Measurements from ENCODE around the gene BCR.

Gene BCR

GRCh38 chr22:23152238-23153114 is 27.8 kb upstream of the BCR start:
- no peak for DNase-seq

DNA sequence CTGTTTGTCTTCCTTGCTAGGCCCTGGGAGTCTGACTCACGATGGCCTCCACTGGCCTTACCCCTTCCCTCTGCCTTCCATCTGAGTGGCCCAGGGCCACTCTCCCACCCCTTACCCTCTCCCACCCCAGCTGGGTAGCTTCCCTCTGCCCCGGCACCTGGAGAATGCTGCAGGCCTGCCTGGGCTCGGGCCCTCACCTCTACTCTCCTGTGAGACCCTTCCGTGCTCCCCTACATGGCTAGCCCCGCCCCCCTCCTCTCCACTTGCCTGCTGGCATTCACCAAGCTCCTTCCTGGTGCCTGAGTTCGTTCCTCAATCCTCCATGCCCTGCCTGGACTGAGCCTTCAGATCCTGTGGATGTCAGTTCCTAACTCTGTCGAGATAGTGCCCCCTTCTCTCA is 26.3 kb upstream of the BCR start:
- DNase-seq = no peak

- DNase-seq = no peak
Observed at GRCh38 chr22:23154461-23154860, 25.8 kb upstream of the BCR start.

DNA sequence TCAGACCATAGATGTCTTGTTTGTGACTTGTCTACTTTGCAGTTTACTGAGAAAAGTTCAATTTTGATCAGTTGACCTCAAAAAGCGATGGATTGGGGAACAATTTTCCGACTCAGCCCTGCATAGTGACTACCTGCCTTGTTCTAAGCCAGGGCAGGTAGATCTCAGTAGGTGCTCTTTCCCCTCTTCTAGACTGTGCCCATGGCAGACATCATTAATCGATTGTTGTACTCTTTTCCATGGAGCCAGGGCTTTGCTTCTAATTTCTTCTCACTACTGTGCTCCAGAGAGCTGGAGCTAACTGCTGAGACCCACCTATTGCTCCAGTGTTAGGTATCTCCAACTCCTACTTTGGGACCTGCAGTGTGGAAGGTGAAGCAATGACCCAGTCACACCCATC is 25.2 kb upstream of the BCR start:
- DNase-seq = no peak

DNA sequence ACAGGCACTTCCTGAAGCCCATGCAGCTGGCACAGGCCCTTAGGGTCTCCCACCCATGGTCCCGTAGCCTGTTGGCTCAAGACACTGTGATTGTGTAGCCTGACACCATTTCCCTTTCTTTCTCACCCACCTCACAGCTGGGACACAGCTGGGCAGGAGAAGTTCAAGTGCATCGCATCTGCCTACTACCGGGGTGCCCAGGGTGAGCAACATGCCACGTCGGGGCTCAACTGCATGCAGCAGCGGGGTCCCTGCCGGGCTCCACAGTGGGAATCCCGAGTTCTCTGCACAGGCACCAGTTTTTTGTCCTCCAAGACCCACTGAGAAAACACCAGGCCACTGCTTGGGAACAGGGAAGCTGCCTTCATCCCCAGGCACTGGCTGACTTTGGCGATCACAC is 24.5 kb upstream of the BCR start:
- no peak for DNase-seq

DNA sequence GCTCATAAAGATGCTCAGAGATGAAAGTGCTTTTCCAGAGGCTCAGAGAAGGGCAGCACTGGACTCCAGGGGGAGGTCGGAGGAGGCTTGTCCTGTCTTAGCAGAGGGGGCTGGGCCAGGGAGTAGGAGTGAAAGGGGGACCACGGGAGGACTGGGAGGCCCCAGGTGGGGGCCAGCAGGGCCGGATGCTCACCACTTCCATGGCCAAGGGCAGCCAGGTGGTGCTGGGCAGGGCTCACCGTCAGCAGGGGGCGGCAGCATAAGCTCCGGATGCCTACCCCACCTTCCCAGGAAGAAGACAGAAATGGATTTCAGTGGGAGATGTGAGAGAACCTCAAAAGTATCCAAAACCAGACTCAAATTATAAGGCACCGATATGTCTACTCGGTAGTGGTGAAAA is 24.0 kb upstream of the BCR start:
- DNase-seq = no peak

- DNase-seq = no peak
Observed at GRCh38 chr22:23157560-23158515, 22.5 kb upstream of the BCR start.

DNA sequence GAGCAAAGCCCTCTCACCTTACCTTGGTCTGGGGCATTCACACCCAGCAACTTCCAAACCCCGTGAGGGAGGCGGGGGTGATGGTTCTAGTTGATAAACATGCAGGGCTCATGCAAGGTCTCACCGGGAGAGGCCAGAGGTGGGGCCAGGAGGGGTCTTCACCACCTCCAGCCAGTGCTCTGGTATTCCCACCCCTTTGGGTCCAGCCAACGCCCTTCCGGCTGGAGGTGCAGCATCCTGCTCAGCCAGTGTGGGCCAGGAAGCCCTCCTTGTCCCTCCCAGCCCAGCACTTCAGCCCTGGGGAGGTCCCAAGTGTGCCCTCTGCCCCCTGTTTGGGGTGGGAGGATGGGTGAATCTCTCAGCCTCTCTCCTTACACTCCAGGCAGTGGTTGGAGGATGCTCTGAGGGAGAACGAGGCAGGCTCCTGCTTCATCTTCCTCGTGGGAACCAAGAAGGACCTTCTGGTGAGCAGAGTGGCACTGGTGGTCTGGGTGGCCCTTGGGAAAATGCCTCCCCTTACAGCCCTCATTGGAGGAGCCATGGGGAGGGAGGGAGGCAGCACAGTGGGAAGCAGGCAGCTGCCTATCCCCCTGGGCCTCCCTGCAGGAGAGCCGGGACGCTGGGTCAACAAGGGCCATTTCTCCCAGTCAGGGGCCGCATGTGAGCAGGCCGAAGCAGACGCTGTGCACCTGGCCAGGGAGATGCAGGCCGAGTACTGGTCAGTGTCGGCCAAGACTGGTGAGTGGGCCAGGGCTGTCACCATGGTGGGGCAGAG is 21.6 kb upstream of the BCR start:
- no peak for DNase-seq

- DNase-seq = no peak
Observed at GRCh38 chr22:23159291-23159630, 21.0 kb upstream of the BCR start.

DNA sequence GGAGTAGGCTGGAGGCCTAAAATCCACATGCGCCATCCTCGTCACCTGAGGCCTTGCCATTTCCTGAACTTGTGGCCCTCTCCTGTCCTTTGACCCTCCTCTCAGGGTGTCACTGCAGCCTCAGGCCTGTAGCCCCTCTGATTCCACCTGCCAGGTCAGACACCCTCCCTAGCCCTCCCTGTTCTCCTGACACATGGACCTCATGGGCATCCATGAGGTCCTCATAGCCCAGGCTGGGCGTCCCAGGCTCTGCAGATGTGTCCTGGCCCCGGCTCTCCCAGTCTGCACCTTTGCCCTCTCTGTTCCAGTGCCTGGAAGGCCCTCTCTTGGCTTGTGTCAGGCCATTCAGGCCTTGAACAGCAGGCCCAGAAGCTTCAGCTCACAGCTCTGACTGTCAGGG is 19.3 kb upstream of the BCR start:
- DNase-seq = no peak

DNA sequence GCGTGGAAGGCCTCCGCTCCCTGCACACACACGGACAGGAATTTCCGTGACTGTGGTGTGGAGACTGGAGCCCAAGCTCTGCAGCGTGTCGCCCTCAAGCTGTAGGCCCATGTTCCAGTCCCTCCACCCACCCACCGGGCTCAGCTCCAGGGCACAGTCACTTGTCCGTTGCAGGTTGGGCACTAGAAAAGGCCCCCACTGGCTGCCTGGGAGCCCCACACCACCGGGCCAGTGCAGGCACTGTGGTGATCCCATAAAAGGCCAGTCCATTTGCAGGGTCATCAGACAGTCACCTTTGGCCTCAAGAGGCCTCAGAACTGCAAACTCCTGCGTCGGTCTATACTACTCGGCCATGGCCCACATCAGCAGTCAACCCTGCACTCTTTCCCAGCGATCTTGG is 18.7 kb upstream of the BCR start:
- DNase-seq = no peak

DNA sequence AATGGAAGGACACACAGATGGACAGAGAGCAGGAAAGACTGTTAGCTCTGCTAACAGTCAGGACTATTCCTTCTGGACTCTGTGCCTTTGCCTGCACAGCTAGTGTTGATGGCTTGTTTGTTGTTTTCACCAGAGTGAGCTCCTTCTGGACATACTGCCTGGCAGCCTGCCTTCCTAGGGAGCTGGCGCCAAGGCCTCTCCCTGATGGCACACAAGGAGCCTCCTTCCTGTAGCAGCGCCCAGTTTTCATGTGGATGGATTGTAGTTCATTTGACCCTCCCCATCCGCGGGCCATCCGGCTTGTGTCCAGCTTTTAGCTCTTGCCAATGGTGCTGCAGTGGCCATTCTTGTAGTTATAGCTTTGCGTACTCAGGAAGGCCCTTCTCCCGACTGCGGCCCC is 16.6 kb upstream of the BCR start:
- DNase-seq = no peak

- DNase-seq = no peak
Observed at GRCh38 chr22:23164091-23164490, 16.2 kb upstream of the BCR start.

DNA sequence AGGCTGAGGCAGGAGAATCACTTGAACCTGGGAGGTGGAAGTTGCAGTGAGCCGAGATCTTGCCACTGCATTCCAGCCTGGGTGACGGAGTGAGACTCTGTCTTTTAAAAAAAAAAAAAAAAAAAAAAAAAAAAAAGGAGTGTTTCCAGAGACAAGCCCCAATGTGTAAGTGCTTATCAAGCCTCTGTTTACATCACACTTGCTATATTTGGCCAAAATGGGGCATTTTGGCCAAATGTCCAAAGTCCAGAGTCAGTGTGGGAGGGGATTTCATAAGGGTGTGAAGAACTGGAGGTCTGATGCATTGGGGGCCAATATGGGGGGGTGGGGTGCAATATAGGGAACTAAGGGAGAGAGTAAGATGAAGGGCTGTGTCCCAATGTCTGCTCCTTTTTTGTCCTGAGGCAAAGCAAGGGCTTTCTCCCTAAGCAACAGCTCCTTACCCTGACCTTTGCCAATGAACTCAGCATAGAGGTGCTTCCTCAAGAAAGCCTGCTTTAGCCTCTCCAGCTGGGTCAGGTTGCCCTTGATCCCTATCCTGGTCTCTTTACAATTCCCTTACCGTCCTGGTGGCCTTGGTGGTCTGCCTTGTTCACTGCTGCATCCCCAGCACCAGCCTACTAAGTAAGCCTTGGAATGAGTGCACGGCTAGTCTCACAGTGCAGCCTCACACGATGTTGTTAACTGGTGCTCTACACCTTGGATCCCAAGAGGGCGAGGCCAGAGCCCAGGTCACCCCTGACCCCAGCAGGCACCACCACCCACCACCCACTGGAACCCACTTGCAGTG is 14.1 kb upstream of the BCR start:
- no peak for DNase-seq

DNA sequence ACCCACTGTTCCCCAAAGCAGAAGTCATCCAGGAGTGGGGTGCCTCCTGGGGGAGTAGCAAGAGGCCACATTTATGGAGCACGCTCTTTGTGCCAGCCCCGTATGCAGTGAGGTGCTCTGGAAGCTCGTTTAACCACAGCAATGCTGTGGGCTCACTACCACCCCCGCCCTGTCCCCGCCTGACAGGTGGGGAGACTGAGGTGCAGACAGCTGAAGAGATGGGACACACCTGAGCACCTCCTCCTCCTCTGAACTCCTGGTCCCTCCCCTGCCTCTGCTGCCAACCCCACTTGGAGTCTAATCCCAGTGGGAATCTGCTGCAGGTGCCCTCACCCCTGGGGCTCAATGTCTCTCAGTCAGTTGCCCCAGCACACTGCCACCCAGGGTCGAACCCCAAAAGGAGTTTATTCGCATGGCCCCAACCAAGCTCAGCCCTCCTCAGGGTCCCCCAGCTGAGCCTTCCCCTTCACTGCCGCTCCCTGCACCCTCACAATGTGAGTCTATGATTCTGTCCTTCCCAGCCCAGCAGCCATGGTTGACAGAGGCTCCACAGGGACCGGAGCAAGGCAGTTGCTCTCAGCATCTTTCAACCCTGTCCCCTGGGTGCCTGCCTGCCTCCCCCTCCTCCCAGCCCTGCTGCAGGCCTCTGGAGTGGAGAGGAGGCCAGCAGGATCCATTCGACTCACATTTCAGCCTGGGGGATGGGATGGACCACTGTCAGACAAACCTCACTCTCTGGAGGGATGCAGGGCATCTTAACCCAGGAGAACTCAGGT is 13.3 kb upstream of the BCR start:
- no peak for DNase-seq

GRCh38 chr22:23168391-23169042 is 11.8 kb upstream of the BCR start:
- DNase-seq = no peak

DNA sequence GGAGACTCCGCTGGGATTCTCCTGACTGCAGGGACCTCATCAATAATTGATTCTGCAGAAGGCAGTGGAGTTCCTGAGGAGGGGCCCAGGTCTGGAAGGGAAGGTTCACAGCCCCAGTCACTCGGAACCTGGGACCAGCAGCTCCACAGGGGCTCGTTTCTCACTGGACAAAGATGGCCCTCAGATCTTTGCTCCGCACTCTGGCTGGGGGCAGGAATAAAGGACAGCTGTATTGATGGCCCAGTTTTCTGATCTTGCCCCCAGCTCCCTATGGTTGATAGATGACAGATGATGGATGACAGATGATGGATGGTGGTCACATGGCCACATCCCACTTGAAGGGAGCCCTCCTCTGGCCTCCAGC is 11.3 kb upstream of the BCR start:
- no peak for DNase-seq

DNA sequence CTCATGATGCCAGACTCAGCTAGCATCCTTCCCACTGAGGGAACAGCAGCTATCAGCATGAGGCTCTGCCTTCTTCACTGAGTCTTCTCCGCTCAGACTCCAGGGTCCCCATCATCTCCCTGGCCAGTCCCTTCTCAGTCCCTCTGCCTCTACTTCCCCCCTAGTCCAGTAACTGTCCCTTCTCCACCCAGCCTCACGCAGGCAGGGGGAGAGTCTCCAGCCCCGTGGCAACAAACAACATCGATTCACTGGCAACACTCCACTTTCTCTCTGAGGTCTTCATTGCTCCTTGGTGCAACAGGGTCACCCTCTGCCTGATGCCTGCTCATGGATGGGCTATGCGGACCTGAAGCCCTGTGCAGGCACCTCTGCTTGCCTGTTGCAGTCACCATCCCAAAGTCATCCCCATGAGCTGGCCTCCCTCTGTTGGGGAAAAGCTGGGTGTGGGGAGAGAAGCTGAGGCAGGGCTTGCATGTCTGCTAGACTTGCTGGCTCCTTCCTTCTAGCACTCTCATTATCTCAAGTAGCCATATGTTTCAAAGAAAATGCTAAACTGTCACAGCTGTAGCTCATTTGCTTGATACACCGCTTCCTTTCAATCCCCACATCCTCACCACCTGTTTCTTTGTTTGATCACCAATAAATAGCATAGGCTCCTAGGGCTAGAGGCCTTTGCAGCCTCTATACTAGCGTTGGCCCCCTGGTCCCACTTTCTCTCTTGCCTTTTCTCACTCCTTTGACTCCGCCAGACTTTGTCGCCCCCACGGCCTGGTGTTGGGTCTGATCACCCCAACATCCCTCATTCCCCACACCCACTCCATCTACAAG is 4.3 kb upstream of the BCR start:
- DNase-seq = no peak

GRCh38 chr22:23176645-23177027 is 3.7 kb upstream of the BCR start:
- DNase-seq = no peak

DNA sequence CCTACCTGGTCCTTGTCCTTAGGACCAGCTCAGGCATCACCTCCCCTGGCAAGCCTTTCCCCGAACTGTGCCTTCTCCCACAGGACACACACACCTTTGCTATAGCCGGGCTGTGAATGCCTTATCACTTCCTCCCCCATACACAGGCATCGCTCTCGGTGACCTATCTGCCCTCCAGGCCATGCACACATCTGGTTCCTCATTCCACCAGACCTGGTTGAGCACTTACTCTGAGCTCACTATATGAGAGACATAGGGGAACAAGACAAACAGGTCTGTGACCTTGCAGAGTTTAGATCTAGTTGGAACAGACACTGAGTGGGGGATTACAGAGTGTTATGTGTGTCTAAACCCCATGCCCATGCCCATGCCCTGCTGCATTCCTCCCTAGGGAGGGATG is 3.1 kb upstream of the BCR start:
- no peak for DNase-seq

Measured in NCI-H526 (cell line).